Body of pancreas (tissue), 4 donors: ENCODE results near the gene KRTAP5-8. TPM values are rescaled to one million over a fixed set of nuclear protein-coding genes. Genes with fewer than 3 reads are reported as not detected.
A peak's percentile ranks its signal among the peaks of the same experiment; 100 is the strongest.
"Not testable (repeated sequence)": the region's sequence is repeated elsewhere in the genome, so short reads cannot be mapped to it uniquely, and the experiment has no call there.

Experiments used
- ATAC-seq: fragments of 150-250 bp; one replicate; pipeline ENCODE4 v1.9.1; 2016
- DNase-seq, 4 donors: peaks; one replicate each; pipeline ENCODE4 v3.0.0-alpha.2; 2019
- H3K27ac ChIP-seq, 4 donors: fragments of 200-600 bp; sonication (generic); 1 replicate in 3 of 4; 2 replicates in 1 of 4; pipeline versions ENCODE4 v1.5.1 to v1.6.1; 2016 to 2019; ENCODE audit warnings: mild to moderate bottlenecking in 1 of 4, mixed read lengths in 1 of 4, moderate library complexity in 1 of 4
- H3K27me3 ChIP-seq, 2 donors: fragments of 200-600 bp; sonication (generic); one replicate each; pipeline ENCODE4 v1.6.0; 2016; ENCODE audit warnings: mild to moderate bottlenecking in 1 of 2
- H3K36me3 ChIP-seq, 2 donors: fragments of 200-600 bp; sonication (generic); replicated peaks in 1 of 2; 2 replicates each; pipeline ENCODE4 v1.5.1; 2016; ENCODE audit warnings: low read depth in 2 of 2; ENCODE audit not compliant: insufficient read depth in 1 of 2
- H3K4me1 ChIP-seq: fragments of 200-600 bp; sonication (generic); one replicate; pipeline ENCODE4 v1.6.0; 2016
- H3K4me3 ChIP-seq, 2 donors: fragments of 200-600 bp; sonication (generic); 1 replicate in 1 of 2; 2 replicates in 1 of 2; pipeline ENCODE4 v1.5.1; 2016 to 2019
- H3K9me3 ChIP-seq, 3 donors: fragments of 200-600 bp; sonication (generic); 1 replicate in 2 of 3; 2 replicates in 1 of 3; pipeline ENCODE4 v1.5.1; 2016
- POLR2A ChIP-seq, 3 donors: fragments of 450-650 bp; IDR thresholded peaks; one replicate each; pipeline ENCODE4 v1.6.1; 2016; ENCODE audit warnings: antibody characterized with exemption in 3 of 3, mild to moderate bottlenecking in 2 of 3
- WGBS, 2 donors: methylation state at CpG; one replicate each; pipeline ENCODE4 v1.1.5; 2017; 5-methylcytosine and 5-hydroxymethylcytosine counted together
- intact Hi-C: fragments of 100-400 bp; cut with DNase I; formaldehyde crosslinking; loops from one replicate; pipeline ENCODE4 v1.15.1; 2023
- total RNA-seq, 2 donors: library from RNA; depleted of rRNA; stranded (reverse); fragments of >200 nt; gene quantifications; one replicate each; pipeline ENCODE4 v1.1.0, GENCODE V29; 2016
- TF ChIP-seq, protein P1 (sequence below), 7 experiments: fragments of 450-650 bp in 4 of 7; fragments of 200-600 bp in 3 of 7; sonication (generic) in 3 of 7; IDR thresholded peaks; one replicate each; pipeline ENCODE4 v1.5.1; 2016 to 2019; ENCODE audit warnings: antibody characterized with exemption in 7 of 7

The KRTAP5-8 gene
- total RNA-seq, 2 donors from 2014 or later = not detected

DNA sequence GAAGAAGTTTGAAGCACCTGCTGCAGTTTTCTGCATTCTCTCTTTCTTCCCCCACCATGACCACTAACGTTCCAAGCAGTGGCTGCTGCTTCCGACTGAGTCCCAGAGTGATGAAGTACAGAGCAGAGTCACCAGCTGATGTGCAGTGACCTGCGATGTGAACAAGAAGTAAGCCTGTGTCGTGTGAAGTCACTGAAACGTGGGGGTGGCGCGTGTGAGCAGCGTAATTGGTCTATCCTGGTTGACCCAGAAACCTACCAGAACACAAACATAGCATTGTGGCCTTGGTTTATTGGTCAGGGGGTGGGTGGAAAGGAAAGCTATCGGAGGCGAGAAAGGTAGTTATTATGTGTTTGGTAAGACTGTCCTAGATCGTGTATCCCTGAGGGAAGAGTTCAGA is 7.2 kb upstream of the KRTAP5-8 start:
- intact Hi-C loops = no loop called here
- H3K4me3 ChIP-seq = no peak overlapping the region
- ATAC-seq (no peak), DNase-seq (no peak)
- H3K27ac ChIP-seq = no peak overlapping the region
- no peaks in the 10 kb centered on the region for H3K27me3 ChIP-seq
- H3K36me3 ChIP-seq = no peaks in the 10 kb centered on the region
- no peaks in the 10 kb centered on the region for H3K9me3 ChIP-seq
- 87 to 88% methylated on average over 11 of the region's 11 CpGs for WGBS, 2 donors
- peaks cover 9% of the 10 kb centered on the region for H3K4me1 ChIP-seq
- no peak for TF ChIP-seq POLR2A (IDR thresholded peaks at IDR 0.05)
- TF ChIP-seq, protein P1, sequence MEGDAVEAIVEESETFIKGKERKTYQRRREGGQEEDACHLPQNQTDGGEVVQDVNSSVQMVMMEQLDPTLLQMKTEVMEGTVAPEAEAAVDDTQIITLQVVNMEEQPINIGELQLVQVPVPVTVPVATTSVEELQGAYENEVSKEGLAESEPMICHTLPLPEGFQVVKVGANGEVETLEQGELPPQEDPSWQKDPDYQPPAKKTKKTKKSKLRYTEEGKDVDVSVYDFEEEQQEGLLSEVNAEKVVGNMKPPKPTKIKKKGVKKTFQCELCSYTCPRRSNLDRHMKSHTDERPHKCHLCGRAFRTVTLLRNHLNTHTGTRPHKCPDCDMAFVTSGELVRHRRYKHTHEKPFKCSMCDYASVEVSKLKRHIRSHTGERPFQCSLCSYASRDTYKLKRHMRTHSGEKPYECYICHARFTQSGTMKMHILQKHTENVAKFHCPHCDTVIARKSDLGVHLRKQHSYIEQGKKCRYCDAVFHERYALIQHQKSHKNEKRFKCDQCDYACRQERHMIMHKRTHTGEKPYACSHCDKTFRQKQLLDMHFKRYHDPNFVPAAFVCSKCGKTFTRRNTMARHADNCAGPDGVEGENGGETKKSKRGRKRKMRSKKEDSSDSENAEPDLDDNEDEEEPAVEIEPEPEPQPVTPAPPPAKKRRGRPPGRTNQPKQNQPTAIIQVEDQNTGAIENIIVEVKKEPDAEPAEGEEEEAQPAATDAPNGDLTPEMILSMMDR (IDR thresholded peaks at IDR 0.05) = no peak

DNA sequence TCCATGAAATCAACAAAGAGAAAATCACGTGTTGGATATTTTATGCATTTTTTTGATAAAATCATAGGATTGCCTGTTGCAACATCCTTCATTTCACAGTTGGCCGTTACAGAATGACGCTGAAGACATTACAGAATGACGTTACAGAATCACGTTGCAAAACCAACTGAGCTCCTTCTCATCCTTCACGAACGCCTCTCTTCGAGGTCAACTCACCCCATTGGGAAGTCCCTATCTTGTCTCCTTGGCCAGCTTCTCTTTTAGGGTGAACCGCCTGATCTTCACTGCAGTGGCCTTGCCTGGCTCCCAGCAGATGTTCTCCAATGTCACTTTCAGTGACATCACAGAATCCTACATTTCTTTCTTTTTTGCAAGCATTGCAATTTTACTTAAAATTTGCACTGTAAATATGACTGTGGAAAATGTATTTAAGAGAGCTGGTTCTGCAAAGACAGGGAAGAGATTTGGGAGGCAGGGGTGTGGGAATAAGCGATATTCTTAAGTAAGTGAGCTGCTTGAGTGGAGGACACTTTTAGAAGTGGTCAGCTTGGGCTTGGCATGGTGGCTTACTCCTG is 5.7 kb upstream of the KRTAP5-8 start:
- Histone ChIP-seq H3K27me3 (no peaks in the 10 kb centered on the region), H3K36me3 (no peaks in the 10 kb centered on the region), H3K4me1 (peaks cover 9% of the 10 kb centered on the region), H3K9me3 (no peaks in the 10 kb centered on the region), H3K27ac (no peak overlapping the region), H3K4me3 (no peak overlapping the region)
- no peak for TF ChIP-seq POLR2A (IDR thresholded peaks at IDR 0.05)
- TF ChIP-seq, protein P1 (IDR thresholded peaks at IDR 0.05) = no peak
- DNase-seq (no peak), ATAC-seq (no peak)
- WGBS, 2 donors = 75 to 80% methylated on average over 10 of the region's 10 CpGs
- intact Hi-C loops = no loop called here

DNA sequence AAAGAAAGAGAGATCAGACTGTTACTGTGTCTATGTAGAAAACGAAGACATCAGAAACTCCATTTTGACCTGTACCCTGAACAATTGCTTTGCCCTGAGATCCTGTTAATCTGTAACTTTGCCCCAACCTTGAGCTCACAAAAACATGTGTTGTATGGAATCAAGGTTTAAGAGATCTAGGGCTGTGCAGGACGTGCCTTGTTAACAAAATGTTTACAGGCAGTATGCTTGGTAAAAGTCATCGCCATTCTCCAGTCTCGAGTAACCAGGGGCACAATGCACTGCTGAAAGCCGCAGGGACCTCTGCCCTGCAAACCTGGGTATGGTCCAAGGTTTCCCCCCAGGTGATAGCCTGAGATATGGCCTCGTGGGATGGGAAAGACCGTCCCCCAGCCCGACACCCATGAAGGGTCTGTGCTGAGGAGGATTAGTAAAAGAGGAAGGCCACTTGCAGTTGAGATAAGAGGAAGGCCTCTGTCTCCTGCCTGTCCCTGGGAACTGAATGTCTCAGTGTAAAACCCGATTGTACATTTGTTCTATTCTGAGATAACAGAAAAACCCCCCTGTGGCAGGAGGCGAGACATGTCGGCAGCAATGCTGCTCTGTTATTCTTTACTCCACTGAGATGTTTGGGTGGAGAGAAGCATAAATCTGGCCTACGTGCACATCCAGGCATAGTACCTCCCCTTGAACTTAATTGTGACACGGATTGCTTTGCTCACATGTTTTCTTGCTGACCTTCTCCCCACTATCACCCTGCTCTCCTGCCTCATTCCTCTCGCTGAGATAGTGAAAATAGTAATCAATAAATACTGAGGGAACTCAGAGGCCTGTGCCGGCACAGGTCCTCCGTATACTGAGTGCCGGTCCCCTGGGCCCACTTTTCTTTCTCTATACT is 2.9 kb upstream of the KRTAP5-8 start:
- H3K4me3 ChIP-seq, H3K27me3 ChIP-seq, ATAC-seq, H3K4me1 ChIP-seq, intact Hi-C loops, H3K9me3 ChIP-seq, H3K36me3 ChIP-seq: not testable (repeated sequence)
- H3K27ac ChIP-seq = peak overlapping the region in 3 of 4 donors; percentile 7 to 54 (median 25)
- WGBS, 2 donors = 22 to 30% methylated on average over 17 of the region's 17 CpGs
- DNase-seq = peak in 2 of 4 donors; percentile 7 to 14

DNA sequence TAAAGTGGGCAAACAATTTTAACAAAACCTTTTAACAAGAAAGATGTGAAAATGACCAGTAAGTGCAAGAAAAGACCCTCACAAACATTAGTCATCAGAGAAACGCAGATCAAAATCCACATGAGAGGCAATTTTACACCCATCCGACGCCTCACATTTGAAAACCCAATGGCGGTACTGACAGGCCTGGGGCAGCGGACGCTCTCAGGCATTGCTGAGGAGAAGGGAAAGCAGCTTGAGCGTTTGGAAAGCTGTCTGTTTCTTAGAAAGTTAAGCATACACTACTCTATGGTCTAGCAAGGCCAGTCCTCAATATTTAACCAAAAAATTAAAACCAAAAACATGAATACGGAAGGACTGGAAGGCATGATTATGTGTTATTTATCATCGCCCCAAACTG is 2.0 kb upstream of the KRTAP5-8 start:
- ATAC-seq (no peak), DNase-seq (no peak)
- 83 to 93% methylated on average over 9 of the region's 9 CpGs for whole genome bisulfite sequencing, 2 donors
- intact Hi-C loops = no loop called here
- H3K36me3 ChIP-seq = no peaks in the 10 kb centered on the region
- no peak overlapping the region for H3K4me3 ChIP-seq
- H3K27ac ChIP-seq = no peak overlapping the region
- H3K9me3 ChIP-seq = no peaks in the 10 kb centered on the region
- H3K27me3 ChIP-seq = no peaks in the 10 kb centered on the region
- H3K4me1 ChIP-seq = peaks cover 9% of the 10 kb centered on the region
- TF ChIP-seq, protein P1 (IDR thresholded peaks at IDR 0.05) = no peak
- TF ChIP-seq POLR2A (IDR thresholded peaks at IDR 0.05) = no peak

DNA sequence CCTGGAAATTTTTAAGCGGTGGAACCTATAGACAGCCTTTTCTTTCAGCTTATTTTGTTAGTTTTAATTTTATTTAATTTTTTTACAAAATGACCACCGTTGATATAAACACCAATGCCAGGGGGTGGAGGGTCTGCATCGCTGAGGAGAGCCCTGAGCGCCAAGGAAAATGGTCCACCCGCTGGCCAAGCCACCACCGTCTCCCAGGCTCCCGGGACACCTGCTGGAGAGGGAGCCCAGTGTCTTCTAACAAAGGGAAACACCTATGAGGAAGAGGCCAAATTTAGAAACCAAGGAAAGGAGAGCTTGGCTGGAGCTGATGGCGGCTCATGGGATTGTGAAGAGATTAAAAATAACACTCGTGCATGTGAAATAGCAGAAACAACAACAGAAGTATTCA is 288 bp upstream of the KRTAP5-8 start:
- ATAC-seq (no peak), DNase-seq (no peak)
- H3K4me1 ChIP-seq = peaks cover 9% of the 10 kb centered on the region
- H3K27me3 ChIP-seq = no peaks in the 10 kb centered on the region
- 84 to 88% methylated on average over 9 of the region's 9 CpGs for WGBS, 2 donors
- no peaks in the 10 kb centered on the region for H3K36me3 ChIP-seq
- intact Hi-C loops = no loop called here
- no peaks in the 10 kb centered on the region for H3K9me3 ChIP-seq
- TF ChIP-seq, protein P1 (IDR thresholded peaks at IDR 0.05) = no peak
- TF ChIP-seq POLR2A (IDR thresholded peaks at IDR 0.05) = no peak
- H3K27ac ChIP-seq = no peak overlapping the region
- H3K4me3 ChIP-seq = no peak overlapping the region
